K562 (cell line): ENCODE data around the gene OOSP4A. TPM values are rescaled to one million over a fixed set of nuclear protein-coding genes. Genes with fewer than 3 reads are reported as not detected.
A peak's percentile ranks its signal among the peaks of the same experiment; 100 is the strongest.

Source experiments
- ATAC-seq: fragments of 200-7000 bp; cut with Tn5 transposase; 3 replicates; pipeline ENCODE4 v1.9.1; 2020; ENCODE audit warnings: moderate library complexity
- BruUV-seq: library from RNA; stranded (reverse); fragments of 400-500 nt; replicated peaks from 2 replicates; lab custom pipeline; 2021; lab: Mats Ljungman, UMichigan
- CTCF ChIA-PET: fragments of 300-600 bp; formaldehyde crosslinking; extraction: SDS; loops from one replicate; lab custom pipeline; 2021; ENCODE audit warnings: low intra/inter-chr PET ratio; lab: Yijun Ruan, JAX
- POLR2A ChIA-PET: fragments of 300-600, 350-650 bp; sonication (Branson Sonifier 250); formaldehyde crosslinking; extraction: SDS; loops from one replicate; lab custom pipeline; 2021; ENCODE audit warnings: antibody characterized with exemption, inconsistent platforms; lab: Yijun Ruan, JAX
- DNase-seq, 4 experiments: peaks; one replicate each; pipeline versions ENCODE4 v3.0.0 to v3.0.0-alpha.2; 2011 to 2018; ENCODE audit warnings: low spot score in 3 of 4, mixed read lengths in 3 of 4; ENCODE audit errors: extremely low read depth in 1 of 4
- FAIRE-seq: peaks from 2 replicates; lab custom pipeline; 2011; peaks lifted over from hg19 to GRCh38; lab: Jason Lieb, UNC
- H2AFZ ChIP-seq: 2 replicates; pipeline ENCODE4 v1.6.0; 2011; ENCODE audit warnings: low read depth, low read length, control low read depth, inconsistent platforms
- H3K27ac ChIP-seq: fragments of 200-600 bp; 3 replicates; pipeline ENCODE4 v1.8.0; 2011; ENCODE audit warnings: low read depth, mild to moderate bottlenecking, control low read depth, inconsistent platforms, low read length, moderate library complexity, mixed read lengths; ENCODE audit errors: extremely low read depth
- H3K27me3 ChIP-seq, 2 experiments: fragments of 300-600 bp in 1 of 2; 2 replicates in 1 of 2; 3 replicates in 1 of 2; pipeline versions ENCODE4 v1.6.0 to v1.8.0; 2011; ENCODE audit warnings: inconsistent platforms in 2 of 2, low read length in 2 of 2, mild to moderate bottlenecking in 1 of 2, mixed read lengths in 1 of 2, moderate library complexity in 1 of 2; ENCODE audit not compliant: control insufficient read depth in 2 of 2, insufficient read depth in 2 of 2
- H3K36me3 ChIP-seq: fragments of 300-600 bp; 3 replicates; pipeline ENCODE4 v1.8.0; 2011; ENCODE audit warnings: mild to moderate bottlenecking, low read length, inconsistent platforms; ENCODE audit not compliant: control insufficient read depth, insufficient read depth
- H3K4me1 ChIP-seq, 2 experiments: fragments of 200-600 bp in 1 of 2; replicated peaks in 1 of 2; 2 replicates in 1 of 2; 3 replicates in 1 of 2; pipeline versions ENCODE4 v1.5.1 to v1.8.0; 2011; ENCODE audit warnings: inconsistent platforms in 2 of 2, low read length in 2 of 2, mild to moderate bottlenecking in 1 of 2, mixed read lengths in 1 of 2, moderate library complexity in 1 of 2; ENCODE audit not compliant: control insufficient read depth in 2 of 2, insufficient read depth in 2 of 2
- H3K4me2 ChIP-seq: 2 replicates; pipeline ENCODE4 v1.6.1; 2011; ENCODE audit warnings: low read length, control low read depth, inconsistent platforms, mixed read lengths; ENCODE audit not compliant: insufficient read depth
- H3K4me3 ChIP-seq: fragments of 200-600 bp; sonication (generic), shearing (Covaris generic); 2 replicates; pipeline ENCODE4 v1.5.1; 2016; ENCODE audit warnings: control low read depth, inconsistent platforms
- H3K79me2 ChIP-seq: fragments of 200-600 bp; 3 replicates; pipeline ENCODE4 v1.8.0; 2011; ENCODE audit warnings: low read length, inconsistent platforms; ENCODE audit not compliant: control insufficient read depth, insufficient read depth
- H3K9ac ChIP-seq, 2 experiments: 2 replicates each; pipeline versions ENCODE4 v1.6.0 to v1.6.1; 2011; ENCODE audit warnings: low read depth in 2 of 2, low read length in 2 of 2, control low read depth in 1 of 2, inconsistent platforms in 1 of 2, mild to moderate bottlenecking in 1 of 2, mixed read lengths in 1 of 2; ENCODE audit not compliant: insufficient read depth in 1 of 2
- H3K9me1 ChIP-seq: one replicate; pipeline ENCODE4 v1.6.0; 2011; ENCODE audit warnings: inconsistent platforms, mild to moderate bottlenecking, low read length, moderate library complexity; ENCODE audit not compliant: control insufficient read depth, insufficient read depth
- H3K9me3 ChIP-seq: replicated peaks from 2 replicates; pipeline ENCODE4 v1.5.1; 2011; ENCODE audit warnings: low read depth, low read length, inconsistent platforms; ENCODE audit not compliant: control insufficient read depth, insufficient read depth
- H4K20me1 ChIP-seq: replicated peaks from 2 replicates; pipeline ENCODE4 v1.6.1; 2011; ENCODE audit warnings: low read length, inconsistent platforms, mixed read lengths; ENCODE audit not compliant: control insufficient read depth, insufficient read depth
- CAMTA2 ChIP-seq: fragments of 250-450 bp; sonication (Bioruptor Pico); conservative IDR thresholded peaks from 2 replicates; pipeline ENCODE4 v1.5.1; 2022
- CBX5 ChIP-seq: IDR thresholded peaks from 2 replicates; pipeline ENCODE4 v1.6.1; 2014; ENCODE audit warnings: low read depth, borderline replicate concordance
- CEBPG ChIP-seq, 3 experiments: fragments of 200-800 bp in 1 of 3; sonication (Bioruptor generic) in 1 of 3; sonication (generic) in 1 of 3; formaldehyde crosslinking in 1 of 3; IDR thresholded peaks in 2 of 3; conservative IDR thresholded peaks in 1 of 3; 2 replicates each; pipeline versions ENCODE4 v1.6.1 to v1.8.0; 2016 to 2022; ENCODE audit warnings: missing compliant biosample characterization in 2 of 3, missing genetic modification characterization in 2 of 3, mild to moderate bottlenecking in 1 of 3, missing genetic modification reagents in 1 of 3
- MCM3 ChIP-seq: fragments of 450-650 bp; IDR thresholded peaks from 2 replicates; pipeline ENCODE4 v1.6.1; 2016
- PPARD ChIP-seq: fragments of 250-450 bp; sonication (Bioruptor Pico); IDR thresholded peaks from 2 replicates; pipeline ENCODE4 v1.8.0; 2022; ENCODE audit warnings: inconsistent platforms, mild to moderate bottlenecking, moderate library complexity
- U2AF1 ChIP-seq: fragments of 200-400 bp; formaldehyde crosslinking; optimal IDR thresholded peaks from 2 replicates; pipeline ENCODE3; 2017; ENCODE audit warnings: mild to moderate bottlenecking, low read depth, low read length, moderate library complexity
- ZBTB33 ChIP-seq: sonication (generic); formaldehyde crosslinking; IDR thresholded peaks from 2 replicates; pipeline ENCODE4 v1.8.1; 2023; ENCODE audit warnings: mild to moderate bottlenecking, missing genetic modification reagents
- ZBTB7A ChIP-seq: IDR thresholded peaks from 2 replicates; pipeline ENCODE4 v1.6.1; 2011; ENCODE audit warnings: low read depth, mild to moderate bottlenecking, low read length, moderate library complexity, borderline replicate concordance; ENCODE audit not compliant: control insufficient read depth
- ZEB2 ChIP-seq: fragments of 450-650 bp; IDR thresholded peaks from 2 replicates; pipeline ENCODE4 v1.6.1; 2016
- ZNF12 ChIP-seq: sonication (generic); formaldehyde crosslinking; IDR thresholded peaks from 2 replicates; pipeline ENCODE4 v1.4.0; 2020; ENCODE audit warnings: mild to moderate bottlenecking, missing genetic modification reagents
- ZNF280A ChIP-seq: fragments of 450-650 bp; IDR thresholded peaks from 2 replicates; pipeline ENCODE4 v1.6.1; 2018; ENCODE audit warnings: mild to moderate bottlenecking, low read depth; ENCODE audit not compliant: partially characterized antibody
- ZNF280B ChIP-seq: fragments of 250-450 bp; sonication (Bioruptor Pico); IDR thresholded peaks from 2 replicates; pipeline ENCODE4 v1.5.1; 2021; ENCODE audit warnings: mild to moderate bottlenecking
- ZNF586 ChIP-seq: fragments of 450-650 bp; formaldehyde crosslinking; conservative IDR thresholded peaks from 2 replicates; pipeline ENCODE4 v1.4.0; 2020; ENCODE audit warnings: mild to moderate bottlenecking, moderate library complexity
- WGBS: fragments of 100-300 bp; shearing (Covaris generic); methylation state at CpG from one replicate; pipeline ENCODE4 v1.1.6; 2016; ENCODE audit warnings: low coverage, mixed read lengths; ENCODE audit not compliant: insufficient coverage; ENCODE audit errors: missing lambda C conversion rate; 5-methylcytosine and 5-hydroxymethylcytosine counted together
- in situ Hi-C: fragments of 300-500 bp; cut with MboI; formaldehyde crosslinking; loops from 4 replicates; pipeline ENCODE4 v1.15.0; 2018; ENCODE audit warnings: inconsistent platforms, mixed read lengths
- intact Hi-C: fragments of 100-400 bp; cut with micrococcal nuclease; formaldehyde crosslinking; loops from 2 replicates; pipeline ENCODE4 v1.14.2; 2022
- polyA plus RNA-seq, 8 experiments: library from polyadenylated mRNA; depleted of rRNA in 4 of 8; stranded (reverse) in 5 of 8; unstranded in 3 of 8; fragments of >200 nt; fragmentation: Nextera tagmentation in 2 of 8; fragmentation: Illumina TruSeq in 1 of 8; extraction: Ambion mirVana in 2 of 8; extraction: Trizol in 1 of 8; gene quantifications; 2 replicates each; pipeline versions ENCODE4 v1.2.1 to v1.2.3, GENCODE V29; 2011 to 2014; ENCODE audit warnings: inconsistent platforms in 1 of 8, missing spikeins in 1 of 8
- total RNA-seq, 7 experiments: library from RNA; depleted of rRNA in 6 of 7; stranded (reverse); fragments of >200 nt in 6 of 7; fragmentation: Illumina TruSeq in 2 of 7; extraction: Trizol in 2 of 7; gene quantifications; 2 replicates each; pipeline versions ENCODE4 v1.2.1 to v1.2.3, GENCODE V29; 2011 to 2021; ENCODE audit warnings: low replicate concordance in 1 of 7

OOSP4A gene
- total and polyA plus RNA-seq, 9 of the 15 experiments (the other 6 are each of a cell fraction or from before 2014, with no cell fraction given), result 0.40 to 2.4 (median 0.74) TPM; not detected in 2

GRCh38 chr11:59923813-59924212, 40.0 kb upstream of the OOSP4A start:
- CTCF ChIA-PET, result no interaction called here
- POLR2A ChIA-PET, result interaction anchor here (1.1 kb wide), 1 partner anchor 78 kb away, joined by 3 read pairs; no protein-coding TSS in a partner anchor
- DNase-seq, result peak in 1 of 4 experiments; percentile 48
- no peak for TF ChIP-seq CAMTA2 (CRISPR knock-in tag)
- TF ChIP-seq ZNF280A, result peak; percentile 81
- peak; percentile 84 for TF ChIP-seq ZBTB33 (CRISPR knock-in tag)
- no peak for TF ChIP-seq ZNF12 (CRISPR knock-in tag)
- TF ChIP-seq ZEB2, result 0 out of 2 replicates have a peak, but pooled peaks have one; percentile 32
- no peak for TF ChIP-seq PPARD
- 0 out of 2 replicates have a peak, but pooled peaks have one; percentile 17 for TF ChIP-seq ZNF280B (CRISPR knock-in tag)
- no peak for TF ChIP-seq CEBPG (CRISPR knock-in tag; IDR thresholded peaks at IDR 0.05)
- no peak for TF ChIP-seq CEBPG (tag; conservative IDR thresholded peaks at IDR 0.05 in 1 of 2, IDR thresholded peaks at IDR 0.05 in 1 of 2)
- TF ChIP-seq ZBTB7A, result peak; percentile 95
- no peak for TF ChIP-seq U2AF1
- no peak for TF ChIP-seq ZNF586 (CRISPR knock-in tag)
- peak; percentile 92 for TF ChIP-seq CBX5
- no peak for TF ChIP-seq MCM3

More at GRCh38 chr11:59923813-59924212, 40.0 kb upstream of the OOSP4A start:
- Histone ChIP-seq H3K9ac (no peak overlapping the region), H3K4me2 (no peak overlapping the region), H3K79me2 (no peaks in the 10 kb centered on the region), H3K9me1 (no peaks in the 10 kb centered on the region), H3K4me3 (no peak overlapping the region), H3K9me3 (peaks cover 17% of the 10 kb centered on the region), H3K27ac (no peak overlapping the region), H3K4me1 (no peaks in the 10 kb centered on the region), H3K36me3 (no peaks in the 10 kb centered on the region), H3K27me3 (no peaks in the 10 kb centered on the region), H2AFZ (no peak overlapping the region), H4K20me1 (no peaks in the 10 kb centered on the region)
- intact Hi-C loops (loop anchor here (5.0 kb wide), 1 partner anchor 328 kb away; no protein-coding TSS in a partner anchor), in situ Hi-C loops (no loop called here)
- FAIRE-seq (no peak), ATAC-seq (no peak)
- no TSS peak for BruUV-seq
- 53% methylated on average over 6 of the region's 6 CpGs for WGBS
